ENCODE data around the gene TSACC.
"Not testable (repeated sequence)": the region's sequence is repeated elsewhere in the genome, so short reads cannot be mapped to it uniquely, and the experiment has no call there.

Gene TSACC

GRCh38 chr1:156347331-156347730, 9.0 kb downstream of the TSACC start:
- DNase-seq: no peak

GRCh38 chr1:156352481-156352880, 14.2 kb downstream of the TSACC start:
- DNase-seq: not testable (repeated sequence)

GRCh38 chr1:156356262-156356874, 18.0 kb downstream of the TSACC start:
- DNase-seq: no peak

GRCh38 chr1:156356875-156357534, 18.7 kb downstream of the TSACC start:
- peak; percentile 52 to 84 for DNase-seq

- DNase-seq: no peak
Observed at GRCh38 chr1:156357977-156358376, 19.7 kb downstream of the TSACC start.

- DNase-seq: no peak
Observed at GRCh38 chr1:156358641-156359040, 20.3 kb downstream of the TSACC start.

- no peak for DNase-seq
Observed at GRCh38 chr1:156359249-156359648, 20.9 kb downstream of the TSACC start.

GRCh38 chr1:156359973-156360372, 21.6 kb downstream of the TSACC start:
- DNase-seq: peak in 1 of 2 experiments; percentile 20

GRCh38 chr1:156360534-156360933, 22.2 kb downstream of the TSACC start:
- DNase-seq: no peak

- DNase-seq: no peak
Observed at GRCh38 chr1:156365754-156366153, 27.4 kb downstream of the TSACC start.

- no peak for DNase-seq
Observed at GRCh38 chr1:156366378-156367166, 28.2 kb downstream of the TSACC start.

- DNase-seq: no peak
Observed at GRCh38 chr1:156367383-156368156, 29.2 kb downstream of the TSACC start.

GRCh38 chr1:156368157-156368658, 29.9 kb downstream of the TSACC start:
- no peak for DNase-seq

GRCh38 chr1:156368889-156369684, 30.8 kb downstream of the TSACC start, which contains the start of gene RHBG:
Gene RHBG, plus strand, starts transcription at chr1:156369211. Its CDS starts 39 bp downstream, at chr1:156369250.
- DNase-seq: no peak

GRCh38 chr1:156369685-156370286, 31.5 kb downstream of the TSACC start:
- not testable (repeated sequence) for DNase-seq

GRCh38 chr1:156371553-156372264, 33.4 kb downstream of the TSACC start:
- DNase-seq: no peak

GRCh38 chr1:156372265-156372586, 33.9 kb downstream of the TSACC start:
- no peak for DNase-seq

- DNase-seq: no peak
Observed at GRCh38 chr1:156372876-156373275, 34.5 kb downstream of the TSACC start.

GRCh38 chr1:156373546-156373945, 35.2 kb downstream of the TSACC start:
- DNase-seq: no peak

- no peak for DNase-seq
Observed at GRCh38 chr1:156376146-156376545, 37.8 kb downstream of the TSACC start.
